Gastrocnemius medialis (tissue), 4 donors: ENCODE results near the gene UMPS.

Source experiments
- CTCF ChIP-seq, 5 experiments: fragments of 450-650 bp in 3 of 5; fragments of 200-600 bp in 2 of 5; sonication (generic) in 2 of 5; IDR thresholded peaks in 4 of 5; conservative IDR thresholded peaks in 1 of 5; 1 replicate in 4 of 5; 2 replicates in 1 of 5; pipeline ENCODE4 v1.5.1; 2016 to 2019; ENCODE audit warnings: antibody characterized with exemption in 5 of 5, mild to moderate bottlenecking in 3 of 5, moderate library complexity in 3 of 5
- POLR2A ChIP-seq, 2 donors: fragments of 450-650 bp; IDR thresholded peaks; one replicate each; pipeline ENCODE4 v1.6.1; 2017; ENCODE audit warnings: antibody characterized with exemption in 2 of 2, mild to moderate bottlenecking in 2 of 2, moderate library complexity in 2 of 2

DNA sequence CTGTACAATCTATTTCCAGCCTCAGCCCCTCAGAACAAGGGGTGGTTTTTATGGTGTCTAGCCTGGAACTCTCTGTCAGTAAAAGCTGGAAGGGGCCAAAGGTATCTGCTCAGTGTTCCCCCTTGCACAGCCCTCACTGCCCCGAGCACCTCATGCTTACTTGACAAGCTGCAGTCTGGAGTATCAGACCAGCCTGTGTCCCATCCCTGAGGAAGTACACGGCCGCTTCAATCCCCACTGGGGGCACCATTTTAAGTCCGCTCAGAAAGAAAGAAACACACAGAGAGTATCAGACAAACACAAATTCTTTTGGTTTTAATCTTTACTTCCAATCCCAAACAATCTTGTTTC lies 32.4 kb downstream of the UMPS start:
- no peak for TF ChIP-seq POLR2A (IDR thresholded peaks at IDR 0.05)
- no peak for TF ChIP-seq CTCF (IDR thresholded peaks at IDR 0.05 in 4 of 5, conservative IDR thresholded peaks at IDR 0.05 in 1 of 5)
